Gastrocnemius medialis (tissue), 4 donors: ENCODE results near the gene CNTD1. TPM values are rescaled to one million over a fixed set of nuclear protein-coding genes. Genes with fewer than 3 reads are reported as not detected.
A peak's percentile ranks its signal among the peaks of the same experiment; 100 is the strongest.

ENCODE experiments used
- ATAC-seq, 2 donors: fragments of 150-250 bp; one replicate each; pipeline ENCODE4 v1.9.1; 2016
- DNase-seq, 2 donors: peaks; one replicate each; pipeline ENCODE4 v3.0.0-alpha.2; 2019
- H3K27ac ChIP-seq, 4 donors: fragments of 200-600 bp; sonication (generic); 1 replicate in 1 of 4; 2 replicates in 3 of 4; pipeline ENCODE4 v1.5.1; 2016 to 2018; ENCODE audit warnings: mild to moderate bottlenecking in 2 of 4, moderate library complexity in 1 of 4
- H3K27me3 ChIP-seq, 3 donors: fragments of 200-600 bp; sonication (generic) in 2 of 3; 1 replicate in 1 of 3; 2 replicates in 2 of 3; pipeline versions ENCODE4 v1.5.1 to v1.6.0; 2016 to 2019; ENCODE audit warnings: mild to moderate bottlenecking in 1 of 3, moderate library complexity in 1 of 3
- H3K36me3 ChIP-seq, 2 donors: fragments of 200-600 bp; sonication (generic) in 1 of 2; one replicate each; pipeline ENCODE4 v1.5.1; 2017 to 2018
- H3K4me1 ChIP-seq, 2 donors: fragments of 200-600 bp; sonication (generic) in 1 of 2; one replicate each; pipeline ENCODE4 v1.5.1; 2016 to 2017; ENCODE audit warnings: mild to moderate bottlenecking in 2 of 2
- H3K4me3 ChIP-seq, 4 donors: fragments of 200-600 bp; sonication (generic) in 3 of 4; 1 replicate in 1 of 4; 2 replicates in 3 of 4; pipeline ENCODE4 v1.5.1; 2016 to 2019; ENCODE audit warnings: mild to moderate bottlenecking in 2 of 4
- H3K9me3 ChIP-seq, 3 donors: fragments of 200-600 bp; sonication (generic) in 2 of 3; 1 replicate in 1 of 3; 2 replicates in 2 of 3; pipeline ENCODE4 v1.5.1; 2016 to 2019
- CTCF ChIP-seq, 5 experiments: fragments of 450-650 bp in 3 of 5; fragments of 200-600 bp in 2 of 5; sonication (generic) in 2 of 5; IDR thresholded peaks in 4 of 5; conservative IDR thresholded peaks in 1 of 5; 1 replicate in 4 of 5; 2 replicates in 1 of 5; pipeline ENCODE4 v1.5.1; 2016 to 2019; ENCODE audit warnings: antibody characterized with exemption in 5 of 5, mild to moderate bottlenecking in 3 of 5, moderate library complexity in 3 of 5
- POLR2A ChIP-seq, 2 donors: fragments of 450-650 bp; IDR thresholded peaks; one replicate each; pipeline ENCODE4 v1.6.1; 2017; ENCODE audit warnings: antibody characterized with exemption in 2 of 2, mild to moderate bottlenecking in 2 of 2, moderate library complexity in 2 of 2
- in situ Hi-C, 4 donors: fragments of 200-750 bp; cut with MboI; loops; one replicate each; pipeline versions ENCODE4 v1.15.0 to v1.8.0; 2017; ENCODE audit warnings: low sequenced_read_pairs in 4 of 4
- intact Hi-C: fragments of 100-400 bp; cut with DNase I; formaldehyde crosslinking; loops from one replicate; pipeline ENCODE4 v1.15.1; 2023; ENCODE audit warnings: low total_unique reads
- total RNA-seq, 4 donors: library from RNA; depleted of rRNA; stranded (reverse); fragments of >200 nt; gene quantifications; one replicate each; pipeline versions ENCODE4 v1.1.0 to v1.2.3, GENCODE V29; 2016

CNTD1 gene
- total RNA-seq, 4 donors from 2014 or later = not detected

GRCh38 chr17:42852351-42852750 lies 53.7 kb downstream of the CNTD1 start:
- Histone ChIP-seq H3K9me3 (no peaks in the 10 kb centered on the region), H3K4me3 (peak overlapping the region in 3 of 4 donors; percentile 15 to 45 (median 26)), H3K27me3 (peaks cover 0 to 14% (median 0%) of the 10 kb centered on the region in 3 donors), H3K4me1 (peaks cover 0 to 6% of the 10 kb centered on the region in 2 donors), H3K27ac (peak overlapping the region; percentile 56 to 64 (median 62)), H3K36me3 (no peaks in the 10 kb centered on the region)
- DNase-seq (no peak), ATAC-seq (no peak)
- intact Hi-C loops = no loop called here
- in situ Hi-C loops = no loop called here
- TF ChIP-seq POLR2A (IDR thresholded peaks at IDR 0.05) (no peak), CTCF (IDR thresholded peaks at IDR 0.05 in 4 of 5, conservative IDR thresholded peaks at IDR 0.05 in 1 of 5) (no peak)

- TF ChIP-seq CTCF (IDR thresholded peaks at IDR 0.05 in 4 of 5, conservative IDR thresholded peaks at IDR 0.05 in 1 of 5) (no peak), POLR2A (IDR thresholded peaks at IDR 0.05) (no peak)
- peak overlapping the region; percentile 56 to 64 (median 62) for H3K27ac ChIP-seq
- DNase-seq (no peak), ATAC-seq (peak in 1 of 2 donors; percentile 20)
- H3K9me3 ChIP-seq = no peaks in the 10 kb centered on the region
- in situ Hi-C loops = no loop called here
- peak overlapping the region; percentile 15 to 45 (median 24) for H3K4me3 ChIP-seq
- H3K4me1 ChIP-seq = peaks cover 0 to 6% of the 10 kb centered on the region in 2 donors
- intact Hi-C loops = no loop called here
- peaks cover 0 to 14% (median 0%) of the 10 kb centered on the region in 3 donors for H3K27me3 ChIP-seq
- H3K36me3 ChIP-seq = no peaks in the 10 kb centered on the region
Measured at GRCh38 chr17:42853004-42853403, 54.3 kb downstream of the CNTD1 start.

GRCh38 chr17:42853597-42853967 lies 54.9 kb downstream of the CNTD1 start:
- H3K36me3 ChIP-seq = no peaks in the 10 kb centered on the region
- intact Hi-C loops = no loop called here
- no peak for TF ChIP-seq CTCF (IDR thresholded peaks at IDR 0.05 in 4 of 5, conservative IDR thresholded peaks at IDR 0.05 in 1 of 5)
- TF ChIP-seq POLR2A (IDR thresholded peaks at IDR 0.05) = no peak
- H3K9me3 ChIP-seq = no peaks in the 10 kb centered on the region
- no peak for DNase-seq
- in situ Hi-C loops = no loop called here
- peak overlapping the region; percentile 15 to 45 (median 24) for H3K4me3 ChIP-seq
- ATAC-seq = no peak
- H3K27me3 ChIP-seq = peaks cover 0 to 14% (median 0%) of the 10 kb centered on the region in 3 donors
- H3K4me1 ChIP-seq = peaks cover 0 to 6% of the 10 kb centered on the region in 2 donors
- H3K27ac ChIP-seq = peak overlapping the region in 2 of 4 donors; percentile 64

- H3K9me3 ChIP-seq = no peaks in the 10 kb centered on the region
- H3K4me1 ChIP-seq = peaks cover 0 to 6% of the 10 kb centered on the region in 2 donors
- TF ChIP-seq POLR2A (IDR thresholded peaks at IDR 0.05) = no peak
- no peak for TF ChIP-seq CTCF (IDR thresholded peaks at IDR 0.05 in 4 of 5, conservative IDR thresholded peaks at IDR 0.05 in 1 of 5)
- intact Hi-C loops = no loop called here
- H3K36me3 ChIP-seq = no peaks in the 10 kb centered on the region
- ATAC-seq = no peak
- H3K27me3 ChIP-seq = peaks cover 0 to 14% (median 0%) of the 10 kb centered on the region in 3 donors
- peak overlapping the region; percentile 15 to 45 (median 24) for H3K4me3 ChIP-seq
- no peak for DNase-seq
- in situ Hi-C loops = no loop called here
- peak overlapping the region in 1 of 4 donors; percentile 64 for H3K27ac ChIP-seq
Measured at GRCh38 chr17:42853968-42854790, 55.5 kb downstream of the CNTD1 start.
